Measurements from ENCODE around the gene USP25.

Gene USP25

GRCh38 chr21:15775291-15775690, 45.5 kb downstream of the USP25 start:
- no peaks in the 10 kb centered on the region for H3K27me3 ChIP-seq (ENCODE audit: insufficient read depth, insufficient read length)
- peaks cover 10% of the 10 kb centered on the region for H3K36me3 ChIP-seq (ENCODE audit: insufficient read depth, insufficient read length, low read length)
- DNase-seq (ENCODE audit: low read depth, low spot score), result no peak
- no peak for TF ChIP-seq SUZ12 (IDR thresholded peaks at IDR 0.05; ENCODE audit: extremely low read depth, insufficient read depth, insufficient read length)
- no peak for TF ChIP-seq YY1 (IDR thresholded peaks at IDR 0.05; ENCODE audit: insufficient read depth, insufficient read length)
- no peak for TF ChIP-seq ZNF274 (IDR thresholded peaks at IDR 0.05; ENCODE audit: low read depth, low read length)
- no peaks in the 10 kb centered on the region for H3K4me1 ChIP-seq (ENCODE audit: insufficient read depth, insufficient read length)
- no peaks in the 10 kb centered on the region for H3K9me3 ChIP-seq (ENCODE audit: insufficient read depth, low read length)
- H3K9ac ChIP-seq (ENCODE audit: insufficient read length, low read depth), result no peak overlapping the region
- H3K4me3 ChIP-seq (ENCODE audit: insufficient read length, low read depth), result no peak overlapping the region

- Histone ChIP-seq H3K36me3 (ENCODE audit: insufficient read depth, insufficient read length, low read length) (peaks cover 15% of the 10 kb centered on the region), H3K4me1 (ENCODE audit: insufficient read depth, insufficient read length) (no peaks in the 10 kb centered on the region), H3K9ac (ENCODE audit: insufficient read length, low read depth) (no peak overlapping the region), H3K9me3 (ENCODE audit: insufficient read depth, low read length) (no peaks in the 10 kb centered on the region), H3K27me3 (ENCODE audit: insufficient read depth, insufficient read length) (no peaks in the 10 kb centered on the region), H3K4me3 (ENCODE audit: insufficient read length, low read depth) (no peak overlapping the region)
- DNase-seq (ENCODE audit: low read depth, low spot score), result no peak
- TF ChIP-seq SUZ12 (IDR thresholded peaks at IDR 0.05; ENCODE audit: extremely low read depth, insufficient read depth, insufficient read length) (no peak), ZNF274 (IDR thresholded peaks at IDR 0.05; ENCODE audit: low read depth, low read length) (no peak), YY1 (IDR thresholded peaks at IDR 0.05; ENCODE audit: insufficient read depth, insufficient read length) (no peak)
These were observed 46.2 kb downstream of the USP25 start for GRCh38 chr21:15775981-15776380.

- no peak for DNase-seq (ENCODE audit: low read depth, low spot score)
- Histone ChIP-seq H3K9me3 (ENCODE audit: insufficient read depth, low read length) (no peaks in the 10 kb centered on the region), H3K36me3 (ENCODE audit: insufficient read depth, insufficient read length, low read length) (peaks cover 21% of the 10 kb centered on the region), H3K9ac (ENCODE audit: insufficient read length, low read depth) (no peak overlapping the region), H3K27me3 (ENCODE audit: insufficient read depth, insufficient read length) (no peaks in the 10 kb centered on the region), H3K4me3 (ENCODE audit: insufficient read length, low read depth) (no peak overlapping the region), H3K4me1 (ENCODE audit: insufficient read depth, insufficient read length) (no peaks in the 10 kb centered on the region)
- TF ChIP-seq ZNF274 (IDR thresholded peaks at IDR 0.05; ENCODE audit: low read depth, low read length), result no peak
- TF ChIP-seq SUZ12 (IDR thresholded peaks at IDR 0.05; ENCODE audit: extremely low read depth, insufficient read depth, insufficient read length), result no peak
- TF ChIP-seq YY1 (IDR thresholded peaks at IDR 0.05; ENCODE audit: insufficient read depth, insufficient read length), result no peak
These were observed 47.0 kb downstream of the USP25 start for GRCh38 chr21:15776818-15777217.

GRCh38 chr21:15781986-15782385, 52.2 kb downstream of the USP25 start:
- DNase-seq (ENCODE audit: low read depth, low spot score), result no peak
- peaks cover 14% of the 10 kb centered on the region for H3K9me3 ChIP-seq (ENCODE audit: insufficient read depth, low read length)
- H3K27me3 ChIP-seq (ENCODE audit: insufficient read depth, insufficient read length), result no peaks in the 10 kb centered on the region
- no peaks in the 10 kb centered on the region for H3K4me1 ChIP-seq (ENCODE audit: insufficient read depth, insufficient read length)
- no peak overlapping the region for H3K9ac ChIP-seq (ENCODE audit: insufficient read length, low read depth)
- H3K4me3 ChIP-seq (ENCODE audit: insufficient read length, low read depth), result no peak overlapping the region
- no peak for TF ChIP-seq YY1 (IDR thresholded peaks at IDR 0.05; ENCODE audit: insufficient read depth, insufficient read length)
- no peak for TF ChIP-seq ZNF274 (IDR thresholded peaks at IDR 0.05; ENCODE audit: low read depth, low read length)
- no peak for TF ChIP-seq SUZ12 (IDR thresholded peaks at IDR 0.05; ENCODE audit: extremely low read depth, insufficient read depth, insufficient read length)
- H3K36me3 ChIP-seq (ENCODE audit: insufficient read depth, insufficient read length, low read length), result peaks cover 26% of the 10 kb centered on the region

- TF ChIP-seq SUZ12 (IDR thresholded peaks at IDR 0.05; ENCODE audit: extremely low read depth, insufficient read depth, insufficient read length), result no peak
- TF ChIP-seq YY1 (IDR thresholded peaks at IDR 0.05; ENCODE audit: insufficient read depth, insufficient read length), result no peak
- no peak for TF ChIP-seq ZNF274 (IDR thresholded peaks at IDR 0.05; ENCODE audit: low read depth, low read length)
- H3K36me3 ChIP-seq (ENCODE audit: insufficient read depth, insufficient read length, low read length), result no peaks in the 10 kb centered on the region
- H3K4me3 ChIP-seq (ENCODE audit: insufficient read length, low read depth), result no peak overlapping the region
These were observed 59.2 kb downstream of the USP25 start for GRCh38 chr21:15788847-15789523.

GRCh38 chr21:15793109-15793508, 63.3 kb downstream of the USP25 start:
- no peaks in the 10 kb centered on the region for H3K9me3 ChIP-seq (ENCODE audit: insufficient read depth, low read length)
- no peak for DNase-seq (ENCODE audit: low read depth, low spot score)
- no peak overlapping the region for H3K4me3 ChIP-seq (ENCODE audit: insufficient read length, low read depth)
- no peak for TF ChIP-seq SUZ12 (IDR thresholded peaks at IDR 0.05; ENCODE audit: extremely low read depth, insufficient read depth, insufficient read length)
- no peak for TF ChIP-seq ZNF274 (IDR thresholded peaks at IDR 0.05; ENCODE audit: low read depth, low read length)
- TF ChIP-seq YY1 (IDR thresholded peaks at IDR 0.05; ENCODE audit: insufficient read depth, insufficient read length), result no peak
- no peaks in the 10 kb centered on the region for H3K27me3 ChIP-seq (ENCODE audit: insufficient read depth, insufficient read length)
- no peak overlapping the region for H3K9ac ChIP-seq (ENCODE audit: insufficient read length, low read depth)
- peaks cover 4% of the 10 kb centered on the region for H3K36me3 ChIP-seq (ENCODE audit: insufficient read depth, insufficient read length, low read length)
- H3K4me1 ChIP-seq (ENCODE audit: insufficient read depth, insufficient read length), result no peaks in the 10 kb centered on the region

More at GRCh38 chr21:15788847-15789523, 59.2 kb downstream of the USP25 start:
- Histone ChIP-seq H3K9me3 (ENCODE audit: insufficient read depth, low read length) (no peaks in the 10 kb centered on the region), H3K4me1 (ENCODE audit: insufficient read depth, insufficient read length) (no peaks in the 10 kb centered on the region), H3K9ac (ENCODE audit: insufficient read length, low read depth) (no peak overlapping the region), H3K27me3 (ENCODE audit: insufficient read depth, insufficient read length) (no peaks in the 10 kb centered on the region)
- DNase-seq (ENCODE audit: low read depth, low spot score), result no peak

GRCh38 chr21:15793550-15794235, 63.9 kb downstream of the USP25 start:
- no peak for TF ChIP-seq YY1 (IDR thresholded peaks at IDR 0.05; ENCODE audit: insufficient read depth, insufficient read length)
- TF ChIP-seq SUZ12 (IDR thresholded peaks at IDR 0.05; ENCODE audit: extremely low read depth, insufficient read depth, insufficient read length), result no peak
- TF ChIP-seq ZNF274 (IDR thresholded peaks at IDR 0.05; ENCODE audit: low read depth, low read length), result no peak
- peaks cover 4% of the 10 kb centered on the region for H3K36me3 ChIP-seq (ENCODE audit: insufficient read depth, insufficient read length, low read length)
- no peak overlapping the region for H3K4me3 ChIP-seq (ENCODE audit: insufficient read length, low read depth)

More at GRCh38 chr21:15793550-15794235, 63.9 kb downstream of the USP25 start:
- Histone ChIP-seq H3K9me3 (ENCODE audit: insufficient read depth, low read length) (no peaks in the 10 kb centered on the region), H3K9ac (ENCODE audit: insufficient read length, low read depth) (no peak overlapping the region), H3K27me3 (ENCODE audit: insufficient read depth, insufficient read length) (no peaks in the 10 kb centered on the region), H3K4me1 (ENCODE audit: insufficient read depth, insufficient read length) (no peaks in the 10 kb centered on the region)
- no peak for DNase-seq (ENCODE audit: low read depth, low spot score)

All from NT2/D1 (cell line).